Brain microvascular endothelial cell (primary cell): ENCODE results near the gene FAM209B.

Experiments used
- DNase-seq: peaks from one replicate; pipeline ENCODE4 v3.0.0-alpha.2; 2020
- H3K27ac ChIP-seq: fragments of 250-450 bp; sonication (Bioruptor Pico); 2 replicates; pipeline ENCODE4 v1.5.1; 2020; ENCODE audit warnings: mild to moderate bottlenecking, moderate library complexity
- H3K27me3 ChIP-seq: fragments of 250-450 bp; sonication (Bioruptor Pico); replicated peaks from 2 replicates; pipeline ENCODE4 v1.5.1; 2020; ENCODE audit warnings: mild to moderate bottlenecking
- H3K36me3 ChIP-seq: fragments of 250-450 bp; sonication (Bioruptor Pico); replicated peaks from 2 replicates; pipeline ENCODE4 v1.5.1; 2020; ENCODE audit warnings: mild to moderate bottlenecking
- H3K4me3 ChIP-seq: 2 replicates; pipeline ENCODE4 v1.5.1; 2011; ENCODE audit warnings: low read depth, mild to moderate bottlenecking, control low read depth, low read length, moderate library complexity
- in situ Hi-C: cut with HindIII; loops from 2 replicates; pipeline ENCODE4 v1.10.0; 2017; ENCODE audit warnings: low sequenced_read_pairs, low pct_ligation_motif_present
- TF ChIP-seq, protein P1 (sequence below): IDR thresholded peaks from 2 replicates; pipeline ENCODE4 v1.5.1; 2011; ENCODE audit warnings: low read depth, mild to moderate bottlenecking, moderate library complexity, low read length, control low read depth, inconsistent platforms; ENCODE audit errors: missing control alignments

FAM209B gene

DNA sequence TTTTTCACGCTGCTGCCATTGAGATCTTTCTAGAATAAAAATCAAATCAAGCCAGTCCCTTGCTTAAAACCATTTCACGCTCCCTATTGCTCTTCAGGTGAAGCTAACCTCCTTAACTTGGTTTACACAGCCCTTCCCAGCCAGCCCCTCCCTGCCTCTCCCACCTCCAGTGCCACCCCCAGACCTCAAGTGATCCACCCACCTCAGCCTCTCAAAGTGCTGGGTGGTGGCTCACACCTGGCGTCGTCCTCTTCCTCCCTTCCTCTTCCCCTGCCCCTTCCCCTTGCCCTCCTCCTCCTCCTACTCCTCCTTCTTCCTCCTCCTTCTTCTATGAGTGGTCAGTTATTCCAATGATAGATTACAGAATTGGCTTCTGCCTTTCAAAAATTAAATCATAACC lies 42.9 kb downstream of the FAM209B start:
- no peak for DNase-seq
- in situ Hi-C loops = no loop called here
- H3K36me3 ChIP-seq = no peaks in the 10 kb centered on the region
- TF ChIP-seq, protein P1, sequence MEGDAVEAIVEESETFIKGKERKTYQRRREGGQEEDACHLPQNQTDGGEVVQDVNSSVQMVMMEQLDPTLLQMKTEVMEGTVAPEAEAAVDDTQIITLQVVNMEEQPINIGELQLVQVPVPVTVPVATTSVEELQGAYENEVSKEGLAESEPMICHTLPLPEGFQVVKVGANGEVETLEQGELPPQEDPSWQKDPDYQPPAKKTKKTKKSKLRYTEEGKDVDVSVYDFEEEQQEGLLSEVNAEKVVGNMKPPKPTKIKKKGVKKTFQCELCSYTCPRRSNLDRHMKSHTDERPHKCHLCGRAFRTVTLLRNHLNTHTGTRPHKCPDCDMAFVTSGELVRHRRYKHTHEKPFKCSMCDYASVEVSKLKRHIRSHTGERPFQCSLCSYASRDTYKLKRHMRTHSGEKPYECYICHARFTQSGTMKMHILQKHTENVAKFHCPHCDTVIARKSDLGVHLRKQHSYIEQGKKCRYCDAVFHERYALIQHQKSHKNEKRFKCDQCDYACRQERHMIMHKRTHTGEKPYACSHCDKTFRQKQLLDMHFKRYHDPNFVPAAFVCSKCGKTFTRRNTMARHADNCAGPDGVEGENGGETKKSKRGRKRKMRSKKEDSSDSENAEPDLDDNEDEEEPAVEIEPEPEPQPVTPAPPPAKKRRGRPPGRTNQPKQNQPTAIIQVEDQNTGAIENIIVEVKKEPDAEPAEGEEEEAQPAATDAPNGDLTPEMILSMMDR = no peak
- no peak overlapping the region for H3K4me3 ChIP-seq
- no peaks in the 10 kb centered on the region for H3K27me3 ChIP-seq
- H3K27ac ChIP-seq = no peak overlapping the region

DNA sequence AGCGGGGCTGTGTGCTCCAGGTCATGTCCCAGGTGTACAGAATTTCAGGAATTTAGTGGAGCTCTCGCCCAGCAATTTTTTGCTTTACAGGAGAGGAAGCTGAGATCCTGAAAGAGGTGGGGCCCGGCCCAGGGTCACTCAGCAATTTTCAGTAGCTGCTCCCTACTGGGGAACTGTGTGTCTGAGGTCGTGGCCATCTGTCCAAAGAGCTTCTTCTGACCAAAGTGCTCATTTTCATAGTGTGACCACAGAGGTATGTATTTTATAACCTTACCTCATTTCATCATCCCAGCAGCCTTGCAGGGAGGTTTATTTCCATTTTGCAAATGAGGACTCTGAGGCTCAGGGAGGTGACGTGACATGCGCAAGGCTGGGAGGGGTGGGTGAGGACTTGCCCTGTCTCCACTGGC lies 46.3 kb downstream of the FAM209B start:
- DNase-seq = no peak
- Histone ChIP-seq H3K27ac (no peak overlapping the region), H3K4me3 (no peak overlapping the region), H3K27me3 (no peaks in the 10 kb centered on the region), H3K36me3 (no peaks in the 10 kb centered on the region)
- in situ Hi-C loops = no loop called here
- TF ChIP-seq, protein P1 = no peak

DNA sequence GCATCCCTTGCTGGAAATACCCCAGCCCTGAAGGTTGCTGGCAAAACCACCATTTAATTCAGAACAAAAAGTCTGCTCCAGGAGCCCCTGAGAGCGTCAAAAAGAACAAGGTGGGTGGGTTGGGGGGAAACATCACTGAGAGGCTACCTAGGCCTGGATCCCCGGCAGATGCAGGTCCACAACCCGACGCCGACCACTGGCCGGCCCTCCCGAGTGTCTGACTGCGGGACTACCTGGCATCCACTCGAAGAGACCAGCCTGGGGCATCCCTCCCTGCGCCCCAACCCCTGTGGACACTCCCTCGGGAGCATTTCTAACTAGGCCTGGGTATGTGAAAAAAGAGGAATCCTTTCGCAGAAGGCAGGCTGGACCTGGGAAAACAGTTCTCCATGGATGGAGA lies 47.2 kb downstream of the FAM209B start:
- no peak for DNase-seq
- no peaks in the 10 kb centered on the region for H3K36me3 ChIP-seq
- H3K27me3 ChIP-seq = no peaks in the 10 kb centered on the region
- TF ChIP-seq, protein P1 = no peak
- in situ Hi-C loops = no loop called here
- no peak overlapping the region for H3K27ac ChIP-seq
- H3K4me3 ChIP-seq = no peak overlapping the region

DNA sequence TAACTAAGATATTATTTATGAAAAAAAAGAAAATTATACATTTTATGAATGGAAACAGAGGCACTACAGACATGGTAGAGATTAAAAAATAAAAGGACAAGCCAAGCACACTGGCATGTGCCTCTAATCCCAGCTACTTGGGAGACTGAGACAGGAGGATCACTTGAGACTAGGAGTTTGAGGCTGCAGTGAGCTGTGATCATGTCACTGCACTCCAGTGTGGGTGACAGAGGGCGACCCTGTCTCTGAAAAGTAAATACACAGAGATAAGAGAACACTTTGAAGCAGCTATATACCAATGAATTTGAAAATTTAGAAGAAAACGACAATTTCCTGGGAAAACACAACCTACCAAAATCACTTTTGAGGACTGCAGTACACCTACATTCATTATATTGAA lies 48.7 kb downstream of the FAM209B start:
- TF ChIP-seq, protein P1 = no peak
- Histone ChIP-seq H3K36me3 (no peaks in the 10 kb centered on the region), H3K27me3 (no peaks in the 10 kb centered on the region), H3K27ac (no peak overlapping the region), H3K4me3 (no peak overlapping the region)
- DNase-seq = no peak
- in situ Hi-C loops = no loop called here

DNA sequence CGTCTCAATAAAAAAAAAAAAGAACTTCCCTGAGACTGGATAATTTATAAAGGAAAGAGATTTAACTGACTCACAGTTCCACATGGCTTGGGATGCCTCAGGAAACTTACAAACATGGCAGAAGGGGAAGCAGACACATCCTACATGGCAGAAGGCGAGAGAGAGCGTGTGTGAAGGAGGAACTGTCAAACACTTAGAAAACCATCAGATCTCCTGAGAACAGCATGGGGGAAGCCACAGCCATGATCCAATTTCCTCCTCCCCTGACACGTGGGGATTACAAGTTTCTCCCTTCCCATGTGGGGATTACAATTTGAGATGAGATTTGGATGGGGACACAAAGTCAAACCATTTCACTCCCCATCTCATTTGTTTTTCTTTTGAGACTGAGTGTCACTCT lies 49.5 kb downstream of the FAM209B start:
- TF ChIP-seq, protein P1 = no peak
- H3K27ac ChIP-seq = no peak overlapping the region
- no peaks in the 10 kb centered on the region for H3K36me3 ChIP-seq
- no peak for DNase-seq
- no peaks in the 10 kb centered on the region for H3K27me3 ChIP-seq
- H3K4me3 ChIP-seq = no peak overlapping the region
- in situ Hi-C loops = no loop called here

DNA sequence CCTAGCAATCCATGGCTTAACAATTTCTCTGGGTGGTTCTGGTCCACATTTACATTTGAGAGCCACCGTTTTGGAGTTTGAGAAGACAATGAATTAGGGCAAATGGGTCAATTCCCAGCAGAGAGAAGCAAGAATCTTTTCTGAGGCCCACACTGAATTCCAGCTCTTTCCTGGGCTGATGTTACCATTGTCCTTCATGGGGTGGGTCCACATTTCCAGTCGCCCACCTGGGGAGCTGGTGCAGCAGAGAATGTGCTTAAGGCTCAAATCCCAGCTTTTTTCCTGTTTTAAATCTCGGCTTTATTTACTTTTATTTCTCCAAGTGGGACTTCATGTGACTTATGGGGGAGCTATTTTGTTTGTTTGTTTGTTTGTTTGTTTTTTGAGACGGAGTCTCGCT lies 51.9 kb downstream of the FAM209B start:
- in situ Hi-C loops = no loop called here
- H3K4me3 ChIP-seq = no peak overlapping the region
- TF ChIP-seq, protein P1 = no peak
- no peaks in the 10 kb centered on the region for H3K27me3 ChIP-seq
- DNase-seq = no peak
- no peak overlapping the region for H3K27ac ChIP-seq
- H3K36me3 ChIP-seq = no peaks in the 10 kb centered on the region
